Upper lobe of left lung (tissue), 4 donors: ENCODE results near the gene STAMBP.

ENCODE experiments used
- POLR2AphosphoS5 ChIP-seq, 2 donors: sonication (generic); formaldehyde crosslinking; IDR thresholded peaks; one replicate each; pipeline ENCODE4 v1.5.1; 2017; ENCODE audit warnings: antibody characterized with exemption in 2 of 2
- TF ChIP-seq, protein P1 (sequence below), 6 experiments: fragments of 450-650 bp in 4 of 6; fragments of 200-600 bp in 2 of 6; sonication (generic) in 2 of 6; IDR thresholded peaks; one replicate each; pipeline ENCODE4 v1.5.1; 2016 to 2019; ENCODE audit warnings: antibody characterized with exemption in 6 of 6

- no peak for TF ChIP-seq POLR2AphosphoS5 (IDR thresholded peaks at IDR 0.05)
- TF ChIP-seq, protein P1, sequence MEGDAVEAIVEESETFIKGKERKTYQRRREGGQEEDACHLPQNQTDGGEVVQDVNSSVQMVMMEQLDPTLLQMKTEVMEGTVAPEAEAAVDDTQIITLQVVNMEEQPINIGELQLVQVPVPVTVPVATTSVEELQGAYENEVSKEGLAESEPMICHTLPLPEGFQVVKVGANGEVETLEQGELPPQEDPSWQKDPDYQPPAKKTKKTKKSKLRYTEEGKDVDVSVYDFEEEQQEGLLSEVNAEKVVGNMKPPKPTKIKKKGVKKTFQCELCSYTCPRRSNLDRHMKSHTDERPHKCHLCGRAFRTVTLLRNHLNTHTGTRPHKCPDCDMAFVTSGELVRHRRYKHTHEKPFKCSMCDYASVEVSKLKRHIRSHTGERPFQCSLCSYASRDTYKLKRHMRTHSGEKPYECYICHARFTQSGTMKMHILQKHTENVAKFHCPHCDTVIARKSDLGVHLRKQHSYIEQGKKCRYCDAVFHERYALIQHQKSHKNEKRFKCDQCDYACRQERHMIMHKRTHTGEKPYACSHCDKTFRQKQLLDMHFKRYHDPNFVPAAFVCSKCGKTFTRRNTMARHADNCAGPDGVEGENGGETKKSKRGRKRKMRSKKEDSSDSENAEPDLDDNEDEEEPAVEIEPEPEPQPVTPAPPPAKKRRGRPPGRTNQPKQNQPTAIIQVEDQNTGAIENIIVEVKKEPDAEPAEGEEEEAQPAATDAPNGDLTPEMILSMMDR (IDR thresholded peaks at IDR 0.05): no peak
Observed at GRCh38 chr2:73837847-73838585, 9.3 kb downstream of the STAMBP start.
